Measurements from ENCODE around the gene GABRA4. TPM values are rescaled to one million over a fixed set of nuclear protein-coding genes. Genes with fewer than 3 reads are reported as not detected.

The GABRA4 gene
- total RNA-seq, 1 donor from 2014 or later: 0.13 TPM

- H3K9me3 Mint-ChIP-seq (ENCODE audit: unreplicated experiment): no peaks in the 10 kb centered on the region
- no peak overlapping the region for H3K4me3 Mint-ChIP-seq (ENCODE audit: unreplicated experiment)
- H3K27me3 Mint-ChIP-seq (ENCODE audit: unreplicated experiment): no peaks in the 10 kb centered on the region
- H3K36me3 Mint-ChIP-seq (ENCODE audit: low read depth, unreplicated experiment): no peaks in the 10 kb centered on the region
- H3K27ac Mint-ChIP-seq (ENCODE audit: unreplicated experiment): no peak overlapping the region
- no peak for DNase-seq (ENCODE audit: low spot score)
- no peaks in the 10 kb centered on the region for H3K4me1 Mint-ChIP-seq (ENCODE audit: unreplicated experiment)
- no peak for TF ChIP-seq CTCF (IDR thresholded peaks at IDR 0.05; ENCODE audit: unreplicated experiment)
Measured at GRCh38 chr4:46955601-46956000, 37.8 kb downstream of the GABRA4 start.

DNA sequence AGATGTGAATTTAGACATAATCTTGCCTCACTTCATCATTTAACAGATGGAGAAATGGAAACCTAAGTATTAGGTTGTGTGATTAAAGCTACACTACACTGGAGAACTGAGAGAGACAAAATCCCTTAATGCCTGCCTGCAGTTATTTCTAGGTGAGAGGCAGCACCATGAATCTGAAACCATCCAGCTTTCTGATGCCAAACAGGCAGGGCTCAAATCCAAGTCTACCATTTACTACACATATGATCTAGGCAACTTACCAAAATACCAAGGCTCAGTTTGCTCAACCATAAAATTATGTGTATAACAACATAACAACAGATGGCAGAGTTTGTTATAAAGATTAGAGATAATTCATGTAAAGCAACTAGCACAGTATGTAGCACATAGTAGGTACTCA is 38.7 kb downstream of the GABRA4 start:
- H3K9me3 Mint-ChIP-seq (ENCODE audit: unreplicated experiment): no peaks in the 10 kb centered on the region
- DNase-seq (ENCODE audit: low spot score): no peak

GRCh38 chr4:46953564-46953963 is 39.8 kb downstream of the GABRA4 start:
- DNase-seq (ENCODE audit: low spot score): no peak
- no peak overlapping the region for H3K27ac Mint-ChIP-seq (ENCODE audit: unreplicated experiment)
- no peaks in the 10 kb centered on the region for H3K9me3 Mint-ChIP-seq (ENCODE audit: unreplicated experiment)
- no peak overlapping the region for H3K4me3 Mint-ChIP-seq (ENCODE audit: unreplicated experiment)
- H3K4me1 Mint-ChIP-seq (ENCODE audit: unreplicated experiment): no peaks in the 10 kb centered on the region
- no peaks in the 10 kb centered on the region for H3K36me3 Mint-ChIP-seq (ENCODE audit: low read depth, unreplicated experiment)
- no peaks in the 10 kb centered on the region for H3K27me3 Mint-ChIP-seq (ENCODE audit: unreplicated experiment)
- TF ChIP-seq CTCF (IDR thresholded peaks at IDR 0.05; ENCODE audit: unreplicated experiment): no peak

More for the DNA sequence above, 38.7 kb downstream of the GABRA4 start:
- Mint-ChIP-seq H3K27ac (ENCODE audit: unreplicated experiment) (no peak overlapping the region), H3K36me3 (ENCODE audit: low read depth, unreplicated experiment) (no peaks in the 10 kb centered on the region), H3K4me3 (ENCODE audit: unreplicated experiment) (no peak overlapping the region), H3K4me1 (ENCODE audit: unreplicated experiment) (no peaks in the 10 kb centered on the region), H3K27me3 (ENCODE audit: unreplicated experiment) (no peaks in the 10 kb centered on the region)
- TF ChIP-seq CTCF (IDR thresholded peaks at IDR 0.05; ENCODE audit: unreplicated experiment): no peak

- H3K4me1 Mint-ChIP-seq (ENCODE audit: unreplicated experiment): peaks cover 3% of the 10 kb centered on the region
Measured at GRCh38 chr4:46952451-46952850, 40.9 kb downstream of the GABRA4 start.

GRCh38 chr4:46950826-46951225 is 42.6 kb downstream of the GABRA4 start:
- H3K27ac Mint-ChIP-seq (ENCODE audit: unreplicated experiment): no peak overlapping the region
- H3K9me3 Mint-ChIP-seq (ENCODE audit: unreplicated experiment): no peaks in the 10 kb centered on the region
- TF ChIP-seq CTCF (IDR thresholded peaks at IDR 0.05; ENCODE audit: unreplicated experiment): no peak
- H3K4me1 Mint-ChIP-seq (ENCODE audit: unreplicated experiment): peaks cover 9% of the 10 kb centered on the region
- H3K36me3 Mint-ChIP-seq (ENCODE audit: low read depth, unreplicated experiment): no peaks in the 10 kb centered on the region
- H3K4me3 Mint-ChIP-seq (ENCODE audit: unreplicated experiment): no peak overlapping the region
- DNase-seq (ENCODE audit: low spot score): no peak
- no peaks in the 10 kb centered on the region for H3K27me3 Mint-ChIP-seq (ENCODE audit: unreplicated experiment)

More at GRCh38 chr4:46952451-46952850, 40.9 kb downstream of the GABRA4 start:
- H3K36me3 Mint-ChIP-seq (ENCODE audit: low read depth, unreplicated experiment): no peaks in the 10 kb centered on the region
- H3K27me3 Mint-ChIP-seq (ENCODE audit: unreplicated experiment): no peaks in the 10 kb centered on the region
- H3K9me3 Mint-ChIP-seq (ENCODE audit: unreplicated experiment): no peaks in the 10 kb centered on the region
- no peak for TF ChIP-seq CTCF (IDR thresholded peaks at IDR 0.05; ENCODE audit: unreplicated experiment)
- DNase-seq (ENCODE audit: low spot score): no peak
- H3K27ac Mint-ChIP-seq (ENCODE audit: unreplicated experiment): no peak overlapping the region
- H3K4me3 Mint-ChIP-seq (ENCODE audit: unreplicated experiment): no peak overlapping the region

Measured in endothelial cell (in vitro differentiated cells).